Measurements from ENCODE around the gene GABBR2. TPM values are rescaled to one million over a fixed set of nuclear protein-coding genes. Genes with fewer than 3 reads are reported as not detected.

GABBR2 gene
- polyA plus RNA-seq, 1 of the 3 experiments (the other 2 are of a cell fraction), result not detected

DNA sequence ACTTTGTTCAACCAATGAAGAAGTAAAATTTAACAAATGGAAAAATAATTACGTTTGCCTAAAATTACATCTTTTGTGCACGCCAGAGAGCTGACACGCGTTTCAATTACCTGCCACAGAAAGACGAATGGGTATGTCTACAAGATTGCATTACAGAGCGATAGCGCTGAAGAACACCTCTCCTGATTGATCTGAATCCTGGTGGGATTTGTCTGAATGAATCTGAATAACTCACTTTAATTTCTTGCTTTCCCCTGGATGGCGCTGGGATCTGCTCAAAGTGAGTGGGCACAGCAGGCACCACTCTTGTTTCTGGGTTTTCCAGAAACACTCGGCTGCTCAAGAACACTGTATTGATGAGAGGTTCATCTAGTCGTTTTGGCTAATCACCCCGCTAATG is 304.5 kb downstream of the GABBR2 start:
- Histone ChIP-seq H3K79me2 (ENCODE audit: insufficient read depth) (no peaks in the 10 kb centered on the region), H3K9me2 (no peaks in the 10 kb centered on the region), H3K36me3 (replicated peaks in 1 of 2; ENCODE audit: control insufficient read depth in 1 of 2, insufficient read depth in 2 of 2, low read length in 1 of 2) (no peaks in the 10 kb centered on the region), H4K20me1 (ENCODE audit: insufficient read depth) (no peaks in the 10 kb centered on the region), H3K27ac (ENCODE audit: low read depth in 2 of 2, low read length in 1 of 2) (no peak overlapping the region), H3K27me3 (ENCODE audit: insufficient read depth) (peaks cover 11% of the 10 kb centered on the region; the same call in 1 of the 2 replicates), H3F3A (replicated peaks; ENCODE audit: insufficient read depth) (no peaks in the 10 kb centered on the region), H3K9ac (no peak overlapping the region), H3K9me3 (no peaks in the 10 kb centered on the region), H3K4me3 (ENCODE audit: low read depth in 2 of 2, low read length in 1 of 2) (no peak overlapping the region), H3K4me1 (ENCODE audit: control insufficient read depth in 1 of 2, insufficient read depth in 2 of 2, low read depth in 1 of 2, low read length in 1 of 2) (peaks cover 0 to 5% of the 10 kb centered on the region in 2 experiments; a peak in 1 of 4 replicates), H2AFZ (ENCODE audit: low read depth) (no peak overlapping the region), H3K4me2 (no peak overlapping the region)
- DNase-seq, result no peak
- CTCF ChIA-PET, result interaction anchor here (0.6 kb wide), 1 partner anchor 180 kb away, joined by 3 read pairs; no protein-coding TSS in a partner anchor
- TF ChIP-seq, protein P1, sequence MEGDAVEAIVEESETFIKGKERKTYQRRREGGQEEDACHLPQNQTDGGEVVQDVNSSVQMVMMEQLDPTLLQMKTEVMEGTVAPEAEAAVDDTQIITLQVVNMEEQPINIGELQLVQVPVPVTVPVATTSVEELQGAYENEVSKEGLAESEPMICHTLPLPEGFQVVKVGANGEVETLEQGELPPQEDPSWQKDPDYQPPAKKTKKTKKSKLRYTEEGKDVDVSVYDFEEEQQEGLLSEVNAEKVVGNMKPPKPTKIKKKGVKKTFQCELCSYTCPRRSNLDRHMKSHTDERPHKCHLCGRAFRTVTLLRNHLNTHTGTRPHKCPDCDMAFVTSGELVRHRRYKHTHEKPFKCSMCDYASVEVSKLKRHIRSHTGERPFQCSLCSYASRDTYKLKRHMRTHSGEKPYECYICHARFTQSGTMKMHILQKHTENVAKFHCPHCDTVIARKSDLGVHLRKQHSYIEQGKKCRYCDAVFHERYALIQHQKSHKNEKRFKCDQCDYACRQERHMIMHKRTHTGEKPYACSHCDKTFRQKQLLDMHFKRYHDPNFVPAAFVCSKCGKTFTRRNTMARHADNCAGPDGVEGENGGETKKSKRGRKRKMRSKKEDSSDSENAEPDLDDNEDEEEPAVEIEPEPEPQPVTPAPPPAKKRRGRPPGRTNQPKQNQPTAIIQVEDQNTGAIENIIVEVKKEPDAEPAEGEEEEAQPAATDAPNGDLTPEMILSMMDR (IDR thresholded peaks at IDR 0.05), result no peak
- TF ChIP-seq, protein P2, sequence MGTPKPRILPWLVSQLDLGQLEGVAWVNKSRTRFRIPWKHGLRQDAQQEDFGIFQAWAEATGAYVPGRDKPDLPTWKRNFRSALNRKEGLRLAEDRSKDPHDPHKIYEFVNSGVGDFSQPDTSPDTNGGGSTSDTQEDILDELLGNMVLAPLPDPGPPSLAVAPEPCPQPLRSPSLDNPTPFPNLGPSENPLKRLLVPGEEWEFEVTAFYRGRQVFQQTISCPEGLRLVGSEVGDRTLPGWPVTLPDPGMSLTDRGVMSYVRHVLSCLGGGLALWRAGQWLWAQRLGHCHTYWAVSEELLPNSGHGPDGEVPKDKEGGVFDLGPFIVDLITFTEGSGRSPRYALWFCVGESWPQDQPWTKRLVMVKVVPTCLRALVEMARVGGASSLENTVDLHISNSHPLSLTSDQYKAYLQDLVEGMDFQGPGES (IDR thresholded peaks at IDR 0.05; ENCODE audit: low read depth, low read length), result no peak
- TF ChIP-seq NFIC (IDR thresholded peaks at IDR 0.05; ENCODE audit: borderline replicate concordance), result no peak
- 28% methylated on average over 11 of the region's 11 CpGs for WGBS (ENCODE audit: low lambda C conversion rate)
- POLR2A ChIA-PET, result interaction anchor here (0.7 kb wide), 1 partner anchor 374 kb away, joined by 5 read pairs; no protein-coding TSS in a partner anchor

DNA sequence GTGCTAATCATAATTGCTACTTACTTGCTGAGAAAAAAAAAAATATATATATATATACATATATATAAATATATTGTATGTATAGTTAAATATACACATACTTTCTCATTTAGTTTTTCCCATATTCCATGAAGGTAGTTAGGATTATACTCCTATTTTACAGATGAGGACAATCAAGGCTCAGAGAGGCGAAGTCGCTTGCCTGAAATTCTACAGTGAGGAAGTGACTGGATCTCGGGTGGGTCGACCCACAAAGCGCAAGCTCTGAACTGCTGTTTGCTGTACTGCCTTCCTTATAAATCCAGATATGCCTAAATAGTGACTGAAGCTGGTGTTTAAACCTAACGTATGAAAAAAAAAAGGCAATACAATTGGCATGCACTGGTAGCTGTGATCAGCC is 305.0 kb downstream of the GABBR2 start:
- ChIA-PET CTCF (no interaction called here), POLR2A (interaction anchor here (0.7 kb wide), 1 partner anchor 374 kb away, joined by 5 read pairs; no protein-coding TSS in a partner anchor)
- DNase-seq, result no peak
- H3F3A ChIP-seq (replicated peaks; ENCODE audit: insufficient read depth), result no peaks in the 10 kb centered on the region
- H3K9ac ChIP-seq, result no peak overlapping the region
- H4K20me1 ChIP-seq (ENCODE audit: insufficient read depth), result no peaks in the 10 kb centered on the region
- no peak overlapping the region for H3K4me3 ChIP-seq (ENCODE audit: low read depth in 2 of 2, low read length in 1 of 2)
- no peaks in the 10 kb centered on the region for H3K79me2 ChIP-seq (ENCODE audit: insufficient read depth)
- 70% methylated on average over 6 of the region's 6 CpGs for WGBS (ENCODE audit: low lambda C conversion rate)
- H3K9me3 ChIP-seq, result no peaks in the 10 kb centered on the region
- H3K36me3 ChIP-seq (replicated peaks in 1 of 2; ENCODE audit: control insufficient read depth in 1 of 2, insufficient read depth in 2 of 2, low read length in 1 of 2), result no peaks in the 10 kb centered on the region
- no peak for TF ChIP-seq MEF2A (IDR thresholded peaks at IDR 0.05; ENCODE audit: borderline replicate concordance, low read depth)
- no peak for TF ChIP-seq NFIC (IDR thresholded peaks at IDR 0.05; ENCODE audit: borderline replicate concordance)
- TF ChIP-seq, protein P3, sequence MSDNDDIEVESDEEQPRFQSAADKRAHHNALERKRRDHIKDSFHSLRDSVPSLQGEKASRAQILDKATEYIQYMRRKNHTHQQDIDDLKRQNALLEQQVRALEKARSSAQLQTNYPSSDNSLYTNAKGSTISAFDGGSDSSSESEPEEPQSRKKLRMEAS (IDR thresholded peaks at IDR 0.05; ENCODE audit: low read depth), result no peak
- TF ChIP-seq RXRA (IDR thresholded peaks at IDR 0.05; ENCODE audit: borderline replicate concordance, low read depth), result no peak
- no peak for TF ChIP-seq POLR2AphosphoS5 (IDR thresholded peaks at IDR 0.05; ENCODE audit: low read depth, low read length)
- TF ChIP-seq, protein P4, sequence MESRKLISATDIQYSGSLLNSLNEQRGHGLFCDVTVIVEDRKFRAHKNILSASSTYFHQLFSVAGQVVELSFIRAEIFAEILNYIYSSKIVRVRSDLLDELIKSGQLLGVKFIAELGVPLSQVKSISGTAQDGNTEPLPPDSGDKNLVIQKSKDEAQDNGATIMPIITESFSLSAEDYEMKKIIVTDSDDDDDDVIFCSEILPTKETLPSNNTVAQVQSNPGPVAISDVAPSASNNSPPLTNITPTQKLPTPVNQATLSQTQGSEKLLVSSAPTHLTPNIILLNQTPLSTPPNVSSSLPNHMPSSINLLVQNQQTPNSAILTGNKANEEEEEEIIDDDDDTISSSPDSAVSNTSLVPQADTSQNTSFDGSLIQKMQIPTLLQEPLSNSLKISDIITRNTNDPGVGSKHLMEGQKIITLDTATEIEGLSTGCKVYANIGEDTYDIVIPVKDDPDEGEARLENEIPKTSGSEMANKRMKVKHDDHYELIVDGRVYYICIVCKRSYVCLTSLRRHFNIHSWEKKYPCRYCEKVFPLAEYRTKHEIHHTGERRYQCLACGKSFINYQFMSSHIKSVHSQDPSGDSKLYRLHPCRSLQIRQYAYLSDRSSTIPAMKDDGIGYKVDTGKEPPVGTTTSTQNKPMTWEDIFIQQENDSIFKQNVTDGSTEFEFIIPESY (IDR thresholded peaks at IDR 0.05; ENCODE audit: borderline replicate concordance, low read depth), result no peak
- TF ChIP-seq RFX5 (IDR thresholded peaks at IDR 0.05; ENCODE audit: low read length), result no peak
- TF ChIP-seq FOXJ3 (CRISPR knock-in tag; IDR thresholded peaks at IDR 0.05), result no peak
- TF ChIP-seq, protein P5, sequence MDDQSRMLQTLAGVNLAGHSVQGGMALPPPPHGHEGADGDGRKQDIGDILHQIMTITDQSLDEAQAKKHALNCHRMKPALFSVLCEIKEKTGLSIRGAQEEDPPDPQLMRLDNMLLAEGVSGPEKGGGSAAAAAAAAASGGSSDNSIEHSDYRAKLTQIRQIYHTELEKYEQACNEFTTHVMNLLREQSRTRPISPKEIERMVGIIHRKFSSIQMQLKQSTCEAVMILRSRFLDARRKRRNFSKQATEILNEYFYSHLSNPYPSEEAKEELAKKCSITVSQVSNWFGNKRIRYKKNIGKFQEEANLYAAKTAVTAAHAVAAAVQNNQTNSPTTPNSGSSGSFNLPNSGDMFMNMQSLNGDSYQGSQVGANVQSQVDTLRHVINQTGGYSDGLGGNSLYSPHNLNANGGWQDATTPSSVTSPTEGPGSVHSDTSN (IDR thresholded peaks at IDR 0.05), result no peak
- TF ChIP-seq, protein P6, sequence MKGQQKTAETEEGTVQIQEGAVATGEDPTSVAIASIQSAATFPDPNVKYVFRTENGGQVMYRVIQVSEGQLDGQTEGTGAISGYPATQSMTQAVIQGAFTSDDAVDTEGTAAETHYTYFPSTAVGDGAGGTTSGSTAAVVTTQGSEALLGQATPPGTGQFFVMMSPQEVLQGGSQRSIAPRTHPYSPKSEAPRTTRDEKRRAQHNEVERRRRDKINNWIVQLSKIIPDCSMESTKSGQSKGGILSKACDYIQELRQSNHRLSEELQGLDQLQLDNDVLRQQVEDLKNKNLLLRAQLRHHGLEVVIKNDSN (IDR thresholded peaks at IDR 0.05; ENCODE audit: borderline replicate concordance, low read depth), result no peak
- no peak for TF ChIP-seq TEAD4 (IDR thresholded peaks at IDR 0.05; ENCODE audit: borderline replicate concordance, insufficient read depth)
- no peak for TF ChIP-seq FOSL2 (IDR thresholded peaks at IDR 0.05; ENCODE audit: borderline replicate concordance, low read depth)
- TF ChIP-seq EZH2phosphoT487 (IDR thresholded peaks at IDR 0.05; ENCODE audit: borderline replicate concordance, low read depth), result no peak
- no peak for TF ChIP-seq GATA2 (CRISPR knock-in tag; IDR thresholded peaks at IDR 0.05)
- no peak for TF ChIP-seq FOXM1 (IDR thresholded peaks at IDR 0.05; ENCODE audit: low read depth)
- no peak for TF ChIP-seq EP300 (IDR thresholded peaks at IDR 0.05; ENCODE audit: borderline replicate concordance in 1 of 2, low read depth in 1 of 2, low read length in 1 of 2)
- TF ChIP-seq ELF1 (IDR thresholded peaks at IDR 0.05), result no peak
- TF ChIP-seq TAF1 (IDR thresholded peaks at IDR 0.05; ENCODE audit: borderline replicate concordance, low read depth, low read length), result no peak
- no peak for TF ChIP-seq MXI1 (IDR thresholded peaks at IDR 0.05; ENCODE audit: low read depth, low read length)
- peaks cover 0 to 5% of the 10 kb centered on the region in 2 experiments; a peak in 1 of 4 replicates for H3K4me1 ChIP-seq (ENCODE audit: control insufficient read depth in 1 of 2, insufficient read depth in 2 of 2, low read depth in 1 of 2, low read length in 1 of 2)
- H3K27me3 ChIP-seq (ENCODE audit: insufficient read depth), result peaks cover 15% of the 10 kb centered on the region; the same call in 1 of the 2 replicates
- H3K4me2 ChIP-seq, result no peak overlapping the region
- H3K27ac ChIP-seq (ENCODE audit: low read depth in 2 of 2, low read length in 1 of 2), result no peak overlapping the region
- no peak overlapping the region for H2AFZ ChIP-seq (ENCODE audit: low read depth)
- no peaks in the 10 kb centered on the region for H3K9me2 ChIP-seq
